Measurements from ENCODE around the gene EEFSEC. TPM values are rescaled to one million over a fixed set of nuclear protein-coding genes. Genes with fewer than 3 reads are reported as not detected.
"Not testable (repeated sequence)": the region's sequence is repeated elsewhere in the genome, so short reads cannot be mapped to it uniquely, and the experiment has no call there.

The EEFSEC gene
- total RNA-seq, 1 experiment from 2014 or later: 14.0 TPM

- H3K4me1 Mint-ChIP-seq (ENCODE audit: low read depth, unreplicated experiment): peaks cover 12% of the 10 kb centered on the region
- peak overlapping the region; percentile 80 for H3K27ac Mint-ChIP-seq (ENCODE audit: unreplicated experiment)
- H3K9me3 Mint-ChIP-seq (ENCODE audit: unreplicated experiment): no peaks in the 10 kb centered on the region
- no peaks in the 10 kb centered on the region for H3K27me3 Mint-ChIP-seq (ENCODE audit: insufficient read depth, unreplicated experiment)
- H3K36me3 ChIP-seq (ENCODE audit: control insufficient read depth, insufficient read depth, low read length): no peaks in the 10 kb centered on the region
- H3K4me3 ChIP-seq (ENCODE audit: low read depth, low read length): peak overlapping the region; percentile 62
- DNase-seq: peak in 1 of 2 experiments; percentile 82
- H3K4me3 Mint-ChIP-seq (ENCODE audit: unreplicated experiment): peak overlapping the region; percentile 78
- no TSS peak for BruUV-seq (replicated peaks)
- no peak for TF ChIP-seq CTCF (IDR thresholded peaks at IDR 0.05; ENCODE audit: insufficient read depth in 1 of 2, low read depth in 1 of 2, low read length in 1 of 2, severe bottlenecking in 1 of 2, unreplicated experiment in 1 of 2)
- H3K4me1 ChIP-seq: peaks cover 9% of the 10 kb centered on the region
- no peaks in the 10 kb centered on the region for H3K27me3 ChIP-seq (replicated peaks; ENCODE audit: control insufficient read depth, insufficient read depth, low read length)
- peaks cover 14% of the 10 kb centered on the region for H3K36me3 Mint-ChIP-seq (ENCODE audit: insufficient read depth, unreplicated experiment)
- H3K9me3 ChIP-seq: no peaks in the 10 kb centered on the region
- intact Hi-C loops (cut with micrococcal nuclease; ENCODE audit: unreplicated experiment): loop anchor here (1.0 kb wide), 1 partner anchor 29 kb away; the partner anchor contains the start of gene RUVBL1
- ChIA-PET POLR2A (interaction anchor here (1.8 kb wide), 1 partner anchor 29 kb away, joined by 14 read pairs; the partner anchor contains the start of gene RUVBL1), CTCF (interaction anchor here (0.5 to 0.8 kb wide), 4 partner anchors 29 to 1415 kb away, joined by 3 to 4 read pairs (median 3); partner anchors contain the start of gene RUVBL1)
These were observed 694 bp upstream of the EEFSEC start for GRCh38 chr3:128152419-128153155.

GRCh38 chr3:128154354-128154753, 1.1 kb downstream of the EEFSEC start:
- peaks cover 12% of the 10 kb centered on the region for H3K4me1 Mint-ChIP-seq (ENCODE audit: low read depth, unreplicated experiment)
- peak overlapping the region; percentile 78 for H3K4me3 Mint-ChIP-seq (ENCODE audit: unreplicated experiment)
- H3K36me3 Mint-ChIP-seq (ENCODE audit: insufficient read depth, unreplicated experiment): peaks cover 14% of the 10 kb centered on the region
- DNase-seq; H3K27me3 ChIP-seq (replicated peaks; ENCODE audit: control insufficient read depth, insufficient read depth, low read length); CTCF ChIA-PET; H3K9me3 ChIP-seq; intact Hi-C loops (cut with micrococcal nuclease; ENCODE audit: unreplicated experiment); H3K36me3 ChIP-seq (ENCODE audit: control insufficient read depth, insufficient read depth, low read length); H3K9me3 Mint-ChIP-seq (ENCODE audit: unreplicated experiment); H3K27me3 Mint-ChIP-seq (ENCODE audit: insufficient read depth, unreplicated experiment); H3K4me1 ChIP-seq: not testable (repeated sequence)
- H3K4me3 ChIP-seq (ENCODE audit: low read depth, low read length): peak overlapping the region; percentile 62
- POLR2A ChIA-PET: interaction anchor here (0.6 to 1.8 kb wide), 2 partner anchors 31 to 967 kb away, joined by 3 to 14 read pairs; partner anchors contain the start of genes RAB43 and RUVBL1
- peak overlapping the region; percentile 39 for H3K27ac Mint-ChIP-seq (ENCODE audit: unreplicated experiment)
- TSS peak; percentile 43 for BruUV-seq (replicated peaks)

DNA sequence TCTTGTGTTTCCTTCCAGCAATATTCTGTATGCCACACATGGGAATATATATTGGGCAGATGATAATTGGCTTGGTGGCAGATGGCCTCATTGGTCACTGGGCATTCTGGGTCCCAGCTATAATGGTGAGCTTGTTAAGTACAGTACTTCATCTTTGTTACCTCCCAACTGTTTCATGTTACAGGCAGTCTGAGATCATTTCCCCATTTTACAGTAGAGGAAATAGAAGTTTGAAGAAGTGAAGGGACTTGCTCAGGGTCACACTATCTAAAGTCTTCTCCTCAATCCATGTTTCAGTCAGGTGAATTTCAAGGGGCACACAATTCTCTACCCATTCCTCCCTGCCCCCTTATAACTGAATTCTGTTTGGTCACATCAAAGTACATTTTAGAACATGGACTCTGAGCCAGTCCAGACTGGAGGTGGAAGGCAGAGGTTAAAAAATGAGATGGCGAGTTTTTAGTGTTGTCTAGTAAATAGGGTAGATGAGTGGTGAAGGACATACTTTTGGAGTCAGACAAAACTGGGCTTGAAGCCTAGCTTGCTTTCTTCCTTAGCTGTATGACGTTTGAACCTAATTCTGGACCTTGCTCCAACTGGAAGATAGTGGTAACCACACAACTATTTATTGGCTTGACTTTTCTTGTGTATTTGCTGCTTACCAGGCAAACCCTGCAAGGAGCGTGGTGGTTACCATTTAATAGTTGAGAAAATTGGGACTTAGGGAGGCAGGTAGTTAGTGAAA, 2.5 kb downstream of the EEFSEC start:
- Mint-ChIP-seq H3K4me1 (ENCODE audit: low read depth, unreplicated experiment) (peaks cover 12% of the 10 kb centered on the region), H3K4me3 (ENCODE audit: unreplicated experiment) (no peak overlapping the region), H3K27me3 (ENCODE audit: insufficient read depth, unreplicated experiment) (no peaks in the 10 kb centered on the region), H3K27ac (ENCODE audit: unreplicated experiment) (no peak overlapping the region), H3K9me3 (ENCODE audit: unreplicated experiment) (no peaks in the 10 kb centered on the region), H3K36me3 (ENCODE audit: insufficient read depth, unreplicated experiment) (peaks cover 14% of the 10 kb centered on the region)
- TF ChIP-seq CTCF (IDR thresholded peaks at IDR 0.05; ENCODE audit: insufficient read depth in 1 of 2, low read depth in 1 of 2, low read length in 1 of 2, severe bottlenecking in 1 of 2, unreplicated experiment in 1 of 2): no peak
- Histone ChIP-seq H3K4me3 (ENCODE audit: low read depth, low read length) (no peak overlapping the region), H3K27me3 (replicated peaks; ENCODE audit: control insufficient read depth, insufficient read depth, low read length) (no peaks in the 10 kb centered on the region), H3K9me3 (no peaks in the 10 kb centered on the region), H3K36me3 (ENCODE audit: control insufficient read depth, insufficient read depth, low read length) (no peaks in the 10 kb centered on the region), H3K4me1 (peaks cover 9% of the 10 kb centered on the region)
- no peak for DNase-seq
- ChIA-PET POLR2A (no interaction called here), CTCF (no interaction called here)
- no TSS peak for BruUV-seq (replicated peaks)
- intact Hi-C loops (cut with micrococcal nuclease; ENCODE audit: unreplicated experiment): no loop called here
